BJ (cell line): ENCODE measurements around the gene RNASE9. TPM values are rescaled to one million over a fixed set of nuclear protein-coding genes. Genes with fewer than 3 reads are reported as not detected.

Experiments used
- polyA plus RNA-seq: library from polyadenylated mRNA; depleted of rRNA; stranded (reverse); fragments of >200 nt; gene quantifications from 2 replicates; pipeline ENCODE4 v1.2.3, GENCODE V29; 2011; rRNA removed

RNASE9 gene
- polyA plus RNA-seq, 1 experiment: not detected

Other genes starting within 250 kb of the RNASE9 start
- gene CCNB1IP1, start 227.8 kb downstream of the RNASE9 start, polyA plus RNA-seq: 41.0 and 69.8 TPM in 2 replicates
- gene PARP2, start 217.4 kb downstream of the RNASE9 start, polyA plus RNA-seq: 8.2 and 13.6 TPM in 2 replicates
- 12.2 and 12.7 TPM in 2 replicates for gene TEP1, start 147.5 kb downstream of the RNASE9 start, polyA plus RNA-seq
- gene KLHL33, start 124.9 kb downstream of the RNASE9 start, polyA plus RNA-seq: 0.12 and 0.22 TPM in 2 replicates
- gene OSGEP, start 106.2 kb downstream of the RNASE9 start, polyA plus RNA-seq: 21.2 and 28.9 TPM in 2 replicates
- gene APEX1, start 105.8 kb downstream of the RNASE9 start, polyA plus RNA-seq: 219 and 237 TPM in 2 replicates
- 28.6 and 38.3 TPM in 2 replicates for gene PIP4P1, start 99.6 kb downstream of the RNASE9 start, polyA plus RNA-seq
- gene PNP, start 91.6 kb downstream of the RNASE9 start, polyA plus RNA-seq: 18.4 and 21.4 TPM in 2 replicates
- gene RNASE10, start 55.5 kb downstream of the RNASE9 start, polyA plus RNA-seq: not detected in 2 replicates
- gene RNASE11, start 27.0 kb upstream of the RNASE9 start, polyA plus RNA-seq: not detected in 2 replicates
- not detected in 2 replicates for gene RNASE12, start 30.3 kb upstream of the RNASE9 start, polyA plus RNA-seq
- not detected in 2 replicates for gene OR6S1, start 80.6 kb upstream of the RNASE9 start, polyA plus RNA-seq
- 38.6 and 42.4 TPM in 2 replicates for gene RNASE4, start 123.5 kb upstream of the RNASE9 start, polyA plus RNA-seq
- 9.2 and 12.7 TPM in 2 replicates for gene ANG, start 127.7 kb upstream of the RNASE9 start, polyA plus RNA-seq
- not detected in 2 replicates for gene EDDM3A, start 184.8 kb upstream of the RNASE9 start, polyA plus RNA-seq
- not detected in 2 replicates for gene EDDM3B, start 207.4 kb upstream of the RNASE9 start, polyA plus RNA-seq
- gene RNASE6, start 220.2 kb upstream of the RNASE9 start, polyA plus RNA-seq: not detected in 2 replicates
- gene RNASE1, start 241.8 kb upstream of the RNASE9 start, polyA plus RNA-seq: not detected in 2 replicates